GM21619 (cell line): ENCODE results near the gene TMEM178A.
"Not testable (repeated sequence)": the region's sequence is repeated elsewhere in the genome, so short reads cannot be mapped to it uniquely, and the experiment has no call there.

Source experiments
- ATAC-seq: cut with Tn5 transposase; IDR thresholded peaks from one replicate; pipeline ENCODE4 v1.9.1; 2021; ENCODE audit not compliant: unreplicated experiment

Gene TMEM178A

DNA sequence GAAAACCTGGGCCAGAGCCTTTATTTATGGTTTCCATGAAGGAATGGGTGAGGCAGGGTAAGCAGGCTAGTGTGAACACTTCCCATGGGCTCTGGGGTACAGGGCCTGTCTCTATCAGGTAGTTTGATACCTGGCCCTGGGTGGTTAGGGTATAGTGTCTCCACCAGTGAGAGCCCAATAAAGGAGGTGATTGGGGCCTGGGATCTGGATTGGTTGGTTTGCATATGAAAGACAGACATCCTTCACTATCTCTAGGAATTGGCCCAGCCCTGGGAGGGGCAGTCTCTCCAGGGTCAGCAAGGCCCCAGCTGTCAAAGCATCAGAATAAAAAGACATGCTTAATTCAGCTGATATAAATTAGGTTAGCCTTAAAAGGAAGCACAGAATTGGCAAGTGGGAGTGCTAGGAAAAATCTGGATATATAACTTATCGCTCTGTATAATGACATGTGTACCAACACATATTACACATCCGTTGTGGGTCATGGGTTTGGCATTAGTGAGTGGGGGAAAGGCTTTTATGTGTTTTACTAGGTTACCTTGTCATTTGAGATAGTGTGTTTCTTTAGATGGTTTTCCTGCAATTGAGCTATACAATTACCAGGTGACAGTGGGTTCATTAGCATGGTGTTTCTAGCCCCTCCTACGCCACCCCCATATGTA lies 18.5 kb upstream of the TMEM178A start:
- no peak for ATAC-seq

DNA sequence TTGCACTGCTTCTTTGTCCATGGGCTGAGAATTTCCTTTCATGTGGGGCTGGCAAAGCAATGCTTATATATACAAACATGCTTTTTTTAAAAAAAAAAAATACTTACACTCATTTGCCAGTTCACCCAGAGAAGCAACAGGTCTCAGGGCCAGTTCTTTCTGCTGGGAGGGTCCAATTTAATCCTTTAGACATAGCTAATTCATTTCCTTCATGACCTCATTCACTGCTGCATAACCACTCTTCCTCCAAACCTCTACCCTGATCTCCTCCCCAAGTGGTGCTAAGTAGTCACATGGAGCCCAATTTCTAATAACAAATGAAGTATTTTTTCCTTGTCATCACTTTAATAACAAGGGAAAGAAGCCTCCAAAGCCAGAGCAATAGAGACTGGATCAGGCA lies 17.1 kb upstream of the TMEM178A start:
- ATAC-seq = no peak

DNA sequence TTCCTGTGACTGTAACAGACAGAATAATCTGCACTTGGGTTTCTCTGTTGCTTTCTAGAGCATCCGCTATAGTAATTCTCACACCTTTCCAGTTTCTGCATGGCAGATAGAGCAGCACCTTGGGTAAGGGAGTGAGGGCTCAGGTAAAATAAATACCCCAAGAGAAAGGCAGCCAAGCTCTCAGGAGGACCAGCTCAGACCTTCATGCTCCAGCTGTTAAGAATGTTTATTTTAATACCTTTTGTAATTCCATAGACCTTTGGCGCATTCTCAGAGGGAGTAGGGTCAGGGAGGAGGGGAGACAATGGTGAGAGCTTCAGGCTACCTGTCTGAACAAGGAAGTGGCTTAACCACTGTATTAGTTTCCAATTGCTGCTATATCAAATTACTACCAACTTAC lies 16.2 kb upstream of the TMEM178A start:
- no peak for ATAC-seq

DNA sequence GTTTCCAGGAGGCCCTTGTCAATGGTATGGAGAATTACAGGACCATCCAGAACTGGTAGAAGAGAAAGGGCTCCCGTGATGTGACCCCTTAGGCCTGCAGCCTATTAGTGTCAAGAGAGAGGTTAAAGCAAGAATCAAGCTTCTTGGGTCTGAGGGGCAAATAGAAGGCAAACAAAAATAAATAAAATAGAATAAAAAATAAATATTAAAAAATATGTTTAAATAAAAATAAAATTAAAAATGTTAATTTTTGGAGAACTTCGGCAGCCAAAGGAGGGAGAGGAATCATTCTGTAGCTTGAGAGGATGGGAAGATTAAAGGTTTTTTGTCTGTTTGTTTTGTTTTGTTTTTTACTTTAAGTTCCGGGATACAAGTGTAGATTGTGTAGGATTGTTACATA lies 15.2 kb upstream of the TMEM178A start:
- no peak for ATAC-seq

DNA sequence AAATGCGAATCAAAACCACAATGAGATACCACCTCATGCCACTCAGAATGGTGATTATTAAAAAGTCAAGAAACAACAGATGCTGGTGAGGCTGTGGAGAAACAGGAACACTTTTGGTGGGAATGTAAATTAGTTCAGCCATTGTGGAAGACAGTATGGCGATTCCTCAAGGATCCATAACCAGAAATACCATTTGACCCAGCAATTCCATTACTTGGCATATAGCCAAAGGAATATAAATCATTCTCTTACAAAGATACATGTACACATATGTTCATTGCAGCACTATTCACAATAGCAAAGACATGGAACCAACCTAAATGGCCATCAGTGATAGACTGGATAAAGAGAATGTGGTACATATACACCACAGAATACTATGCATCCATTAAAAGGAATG lies 9.5 kb upstream of the TMEM178A start:
- ATAC-seq = not testable (repeated sequence)

DNA sequence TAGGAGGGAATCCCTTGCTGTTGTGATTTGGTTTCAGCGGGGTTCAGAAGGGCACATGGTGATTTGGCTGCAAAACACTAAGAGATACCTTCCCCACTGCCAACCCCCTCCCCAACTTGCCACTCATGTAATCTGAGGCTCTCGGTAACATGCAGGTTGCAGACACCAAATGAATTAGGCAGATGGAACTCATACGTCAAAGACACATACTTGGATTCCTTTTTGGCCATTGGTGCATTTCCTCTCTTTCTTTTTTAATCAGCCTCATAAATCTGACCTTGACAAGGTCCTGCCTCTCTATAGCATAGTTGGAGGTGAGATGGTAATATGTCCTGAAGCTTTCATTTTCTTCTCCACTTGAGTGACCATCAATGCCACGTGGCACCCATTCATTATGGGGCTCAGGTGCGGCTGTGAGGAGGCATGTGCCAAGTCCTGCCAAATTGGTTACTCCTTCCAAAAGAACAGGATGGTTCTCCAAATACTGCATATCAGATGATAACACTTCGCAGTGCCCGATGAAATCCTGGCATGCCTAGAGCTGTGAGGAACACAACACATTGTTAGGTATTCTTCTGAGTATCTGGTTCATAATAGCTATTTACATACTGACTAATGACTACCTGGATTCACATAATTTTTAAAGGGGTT lies 8.3 kb upstream of the TMEM178A start:
- no peak for ATAC-seq

DNA sequence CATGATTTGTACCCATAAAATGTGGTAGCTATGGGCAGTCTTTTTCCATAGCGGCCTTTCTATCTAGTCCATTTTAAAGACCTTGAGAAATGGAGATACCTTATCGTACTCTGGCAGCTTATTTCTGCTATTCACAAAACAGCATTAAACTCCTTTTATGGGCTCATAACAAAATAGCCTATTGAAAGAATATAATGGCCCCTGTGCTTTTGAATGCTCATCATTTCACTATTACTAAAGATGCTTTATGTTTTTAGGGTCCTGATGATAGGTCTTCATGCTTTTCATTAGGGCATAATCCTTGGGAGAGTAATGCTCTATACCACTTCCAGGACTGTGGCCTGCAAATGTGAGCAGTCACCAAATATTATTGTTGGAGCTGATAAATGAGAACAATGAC lies 7.3 kb upstream of the TMEM178A start:
- no peak for ATAC-seq

DNA sequence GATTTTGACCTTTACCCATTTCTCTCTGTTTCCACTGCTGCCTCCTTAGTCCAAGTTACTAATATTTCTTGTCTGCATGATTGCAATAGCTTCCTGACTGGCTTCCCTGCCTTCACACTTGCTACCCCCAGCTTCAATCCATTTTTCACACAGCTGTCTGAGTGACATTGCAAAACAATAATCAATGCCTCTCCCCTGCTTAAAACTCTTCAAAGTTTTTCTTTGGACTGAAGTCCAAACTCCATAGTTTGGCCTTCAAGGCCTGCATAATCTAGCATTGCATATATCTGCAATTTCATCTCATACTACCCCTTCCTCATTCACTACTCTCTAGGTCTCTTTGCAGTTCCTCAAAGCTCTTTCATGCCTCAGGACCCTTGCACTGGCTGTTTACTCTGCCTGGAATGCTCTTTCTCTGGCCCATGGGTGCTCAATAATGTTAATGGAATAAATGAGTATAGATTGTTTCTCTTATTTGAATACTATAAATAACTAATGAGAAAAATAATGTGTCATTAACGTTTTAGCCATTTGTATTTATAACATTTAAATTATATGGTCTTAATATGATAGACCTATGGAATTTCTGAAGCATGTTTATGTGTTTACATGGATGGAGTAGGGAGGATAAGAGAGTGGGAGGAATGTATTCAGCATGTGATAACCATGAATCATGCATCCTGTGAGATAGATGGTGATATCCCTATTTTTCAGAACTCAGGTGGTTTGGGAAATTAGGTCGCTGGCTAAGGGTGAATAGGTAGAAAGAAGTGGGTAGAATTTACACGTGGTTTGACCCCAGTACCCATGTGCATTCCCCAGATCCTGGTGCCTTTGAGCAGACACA lies 5.7 kb upstream of the TMEM178A start:
- ATAC-seq = no peak

DNA sequence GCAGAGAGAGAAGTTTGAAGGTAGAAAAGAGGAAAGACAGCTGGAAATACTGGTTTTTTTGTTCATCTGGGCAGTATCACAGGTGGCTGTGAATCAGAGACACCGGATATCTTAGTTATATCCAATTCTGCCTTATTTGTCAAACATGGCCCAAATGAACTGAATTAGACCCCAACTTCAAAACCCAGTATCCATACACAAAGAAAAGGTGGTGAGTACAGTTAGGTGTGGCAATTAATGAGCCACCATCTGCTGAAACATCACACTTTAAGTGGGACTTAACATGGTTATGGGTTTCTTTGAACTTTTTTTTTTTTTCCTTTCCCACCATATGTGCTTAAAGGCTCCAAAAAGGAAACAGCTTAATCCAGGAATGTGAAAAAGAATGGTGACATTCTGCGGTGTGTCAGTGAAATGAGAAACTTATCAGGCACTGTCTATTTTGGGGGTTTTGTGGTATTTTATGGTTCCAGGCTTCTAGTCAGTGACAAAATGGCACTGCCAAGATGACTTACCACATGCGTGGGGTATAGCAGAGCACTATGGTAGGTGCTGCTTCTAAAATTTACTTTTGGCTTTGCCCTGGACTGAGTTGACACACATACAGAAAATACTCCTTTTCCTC lies 5.0 kb upstream of the TMEM178A start:
- ATAC-seq = no peak

DNA sequence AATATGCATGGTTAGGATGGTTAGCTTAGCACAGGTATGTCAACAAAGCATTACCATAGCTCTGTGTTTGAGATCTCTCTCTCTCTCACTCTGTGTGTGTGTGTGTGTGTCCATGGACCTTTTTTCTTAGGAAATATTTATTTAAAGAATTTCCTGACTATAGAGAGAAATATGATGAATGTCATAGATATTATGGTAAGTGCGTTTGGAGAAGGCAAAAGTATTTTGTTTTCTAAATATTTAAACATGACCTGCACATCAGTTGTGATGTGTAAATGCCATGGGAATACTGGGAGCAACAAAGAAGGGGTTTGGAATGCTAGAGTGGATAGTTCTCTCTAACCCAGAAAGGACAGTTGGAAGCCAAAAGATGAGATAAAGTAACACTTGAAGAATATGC lies 3.9 kb upstream of the TMEM178A start:
- ATAC-seq = no peak

DNA sequence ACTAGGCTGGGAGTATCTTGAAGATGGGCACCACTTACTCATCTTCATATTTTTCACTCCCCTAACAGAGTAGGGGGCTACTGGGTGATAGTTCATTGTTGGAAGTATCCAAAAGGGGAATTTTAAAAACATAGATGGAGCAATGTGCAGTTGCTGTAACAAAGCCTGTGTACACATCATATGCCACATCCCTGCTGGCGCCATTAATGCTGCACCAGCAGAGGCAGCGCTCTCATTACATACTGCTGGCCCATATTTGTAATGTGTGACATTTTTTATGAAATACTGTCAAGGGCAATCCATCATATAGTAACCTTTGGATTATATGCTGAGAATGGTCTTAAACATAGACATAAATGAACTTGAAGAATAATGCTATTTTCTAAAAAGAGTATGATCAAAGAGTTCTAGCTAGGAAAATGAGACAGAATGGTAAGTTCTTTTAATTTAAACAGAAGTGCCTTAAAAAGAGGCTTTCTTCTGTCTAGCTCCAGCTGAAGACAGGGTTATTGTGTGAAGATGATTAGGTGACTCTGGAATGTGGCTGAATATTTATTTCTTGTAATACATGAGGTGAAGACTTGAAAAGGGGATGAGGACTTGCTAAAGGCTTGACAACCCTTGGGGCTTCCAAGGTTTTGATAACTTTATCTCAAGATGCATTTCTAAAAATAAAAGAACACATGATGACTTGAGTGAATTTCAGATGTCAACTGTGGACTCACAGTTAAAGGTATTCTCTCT lies 2.4 kb upstream of the TMEM178A start:
- no peak for ATAC-seq

DNA sequence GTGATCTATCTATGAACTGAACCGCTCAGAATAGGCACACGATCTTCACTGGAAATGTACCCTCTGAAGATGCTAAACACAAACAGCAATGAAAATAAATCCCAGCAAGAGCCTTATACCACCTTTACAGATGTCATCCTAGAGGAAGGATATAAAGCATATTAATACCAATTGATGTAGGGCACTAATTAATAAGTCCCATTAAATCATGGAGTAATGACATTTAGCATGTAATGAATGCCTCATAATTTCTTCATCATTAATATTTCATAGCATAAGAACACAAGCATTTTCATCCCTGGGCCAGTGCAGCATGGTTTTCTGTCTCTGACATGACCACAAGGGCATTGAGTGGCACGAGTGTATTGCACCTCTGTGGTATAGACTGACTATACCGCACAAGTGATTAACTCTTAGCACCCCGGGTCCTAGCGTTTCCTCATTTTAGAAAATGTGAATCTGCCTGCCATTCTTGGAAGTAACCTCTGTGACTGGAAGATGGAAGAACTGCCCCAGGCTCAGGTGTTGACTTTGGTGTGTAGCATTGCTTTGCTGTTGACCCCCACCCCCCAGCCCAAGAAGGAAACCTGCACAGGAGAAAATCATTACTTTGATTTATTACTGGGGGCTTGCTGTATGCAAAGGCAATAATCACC lies 1.4 kb upstream of the TMEM178A start:
- no peak for ATAC-seq

DNA sequence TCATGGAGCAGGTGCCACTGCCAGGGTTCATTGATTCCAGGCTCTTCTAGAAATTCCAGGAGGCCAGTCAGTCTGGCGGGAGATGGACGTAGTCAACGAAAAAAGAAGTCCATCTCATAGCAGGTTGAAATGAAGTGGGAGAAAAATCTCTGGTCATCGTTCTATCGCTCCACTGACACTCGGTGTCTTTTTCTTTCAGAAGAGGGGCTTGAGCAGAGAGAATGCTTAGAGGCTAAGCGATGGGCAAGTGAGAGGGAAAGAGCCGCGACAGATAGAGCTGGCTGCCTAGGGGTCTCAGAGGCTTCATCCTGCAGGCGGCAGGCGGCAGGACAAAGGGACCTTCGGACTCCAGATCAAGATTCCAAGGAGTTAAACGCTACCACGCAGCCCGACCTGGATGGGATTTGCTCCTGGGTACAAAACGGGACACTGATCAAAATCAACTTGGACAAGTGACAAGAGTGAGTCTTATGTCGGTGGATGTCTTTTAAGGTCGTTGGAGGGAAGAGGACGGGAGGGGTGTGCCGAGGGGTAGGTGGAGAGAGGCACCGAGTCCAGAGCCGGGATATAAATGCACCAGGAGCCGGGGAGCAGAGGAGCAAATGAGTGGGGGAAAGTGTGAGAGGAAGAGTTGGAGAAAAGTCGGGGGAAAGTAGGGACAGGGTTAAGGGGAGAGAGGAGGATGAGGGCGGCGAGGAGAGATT lies 677 bp upstream of the TMEM178A start:
- no peak for ATAC-seq

DNA sequence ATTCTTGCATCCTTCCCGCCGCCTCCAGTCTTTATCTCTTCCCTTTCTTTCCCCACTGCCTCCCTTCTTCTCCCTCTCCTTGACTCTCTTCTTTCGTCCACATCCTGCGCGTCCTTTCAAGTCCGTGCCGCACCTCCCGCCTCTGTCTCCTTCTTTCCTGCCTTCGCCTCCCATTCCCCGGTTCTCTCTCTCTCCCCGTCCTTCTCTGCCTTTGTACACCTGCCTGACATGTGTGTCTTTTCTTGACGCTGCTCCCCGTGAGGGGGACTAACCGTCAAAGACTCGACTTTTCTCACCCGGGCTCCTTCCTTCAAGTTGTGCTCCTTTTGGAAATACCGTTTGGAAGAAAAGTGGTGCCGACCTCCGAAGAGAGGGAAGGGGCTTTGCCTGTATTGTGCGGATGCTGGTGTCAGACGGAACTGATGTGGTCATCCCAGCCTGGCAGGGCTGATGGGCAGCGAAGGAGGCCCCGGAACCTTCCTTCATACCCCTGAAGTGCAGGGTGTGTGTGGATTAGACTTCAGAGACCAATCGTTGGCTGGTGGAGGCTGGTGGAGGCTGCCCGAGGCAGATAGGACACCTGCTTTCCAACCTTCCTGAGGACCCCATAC lies 879 bp downstream of the TMEM178A start:
- ATAC-seq = no peak

DNA sequence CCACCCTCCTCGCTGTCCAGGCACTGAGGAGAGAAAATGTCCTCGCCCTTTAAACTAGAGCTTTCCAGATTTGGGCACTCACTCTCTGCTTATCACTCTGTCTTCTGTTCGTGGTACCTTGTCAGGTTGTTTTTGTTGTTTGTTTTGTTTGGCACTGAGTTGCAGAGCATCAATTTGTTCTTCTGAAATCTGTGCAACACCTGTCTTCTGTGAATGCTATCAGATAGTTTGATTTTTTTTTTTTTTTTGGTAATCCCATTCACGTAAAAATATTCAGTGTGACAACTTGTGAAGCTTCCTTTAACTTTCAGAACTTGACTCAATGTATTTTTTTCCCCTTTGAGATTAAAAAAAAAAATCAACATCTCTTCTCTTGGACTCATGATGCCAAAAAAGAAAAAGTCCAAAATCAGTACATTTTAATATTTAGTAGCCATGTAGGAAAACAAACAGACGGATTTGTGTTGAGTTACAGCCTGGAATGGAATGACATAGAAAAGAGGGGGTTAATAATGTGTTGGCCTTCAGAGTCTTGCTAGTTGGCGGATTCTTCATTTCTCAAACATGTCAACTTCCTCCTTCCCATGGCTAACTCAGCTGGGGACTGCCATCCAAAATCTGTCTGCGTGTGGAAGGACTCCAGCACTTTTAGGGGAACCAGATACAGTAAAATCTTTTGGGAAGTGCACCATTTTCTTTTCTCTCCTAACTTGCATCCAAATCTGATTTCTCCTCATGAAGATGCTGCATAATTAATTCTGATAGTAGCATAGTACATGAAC lies 1.6 kb downstream of the TMEM178A start:
- no peak for ATAC-seq

DNA sequence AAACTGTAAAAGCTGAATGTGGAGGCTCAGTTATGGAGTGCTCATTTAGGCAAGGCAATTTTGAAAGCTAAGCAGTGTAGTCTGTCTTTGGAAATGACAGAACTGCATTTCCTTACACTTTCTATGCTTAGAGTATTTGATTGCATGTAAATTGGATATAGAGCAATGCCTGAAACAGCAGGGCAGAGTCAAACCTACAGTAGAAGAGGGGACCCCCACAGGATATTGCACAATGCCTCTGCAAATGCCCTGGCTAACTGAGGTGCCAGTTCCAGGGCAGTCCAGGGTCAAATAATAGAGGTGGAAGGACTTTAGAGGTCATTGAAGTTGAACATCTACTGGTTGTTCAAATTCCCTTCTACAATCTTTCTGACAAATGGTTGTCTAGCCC lies 2.2 kb downstream of the TMEM178A start:
- ATAC-seq = no peak

DNA sequence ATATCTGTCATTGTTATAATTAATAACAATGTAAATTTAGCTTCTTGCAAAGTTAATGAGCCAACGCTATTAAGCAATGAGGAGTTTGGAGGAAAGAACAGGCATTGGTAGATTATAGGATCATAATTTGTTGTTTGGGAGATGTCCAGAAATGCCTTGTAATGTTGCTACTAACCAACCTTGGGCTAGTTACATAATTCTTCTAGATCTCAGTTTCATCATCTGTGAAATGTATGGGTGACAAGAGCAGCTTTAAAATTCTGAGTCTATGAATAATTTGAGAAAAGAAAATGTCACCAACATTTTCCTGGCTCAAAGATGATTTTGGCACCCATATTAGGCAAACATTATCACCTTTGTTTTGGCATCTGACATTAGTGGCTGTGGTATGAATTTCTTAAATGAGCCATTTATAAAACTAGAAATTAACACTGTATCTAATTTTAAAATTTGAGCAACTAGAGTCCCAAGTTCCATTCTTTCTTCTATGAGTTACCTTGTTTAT lies 2.9 kb downstream of the TMEM178A start:
- ATAC-seq = no peak

DNA sequence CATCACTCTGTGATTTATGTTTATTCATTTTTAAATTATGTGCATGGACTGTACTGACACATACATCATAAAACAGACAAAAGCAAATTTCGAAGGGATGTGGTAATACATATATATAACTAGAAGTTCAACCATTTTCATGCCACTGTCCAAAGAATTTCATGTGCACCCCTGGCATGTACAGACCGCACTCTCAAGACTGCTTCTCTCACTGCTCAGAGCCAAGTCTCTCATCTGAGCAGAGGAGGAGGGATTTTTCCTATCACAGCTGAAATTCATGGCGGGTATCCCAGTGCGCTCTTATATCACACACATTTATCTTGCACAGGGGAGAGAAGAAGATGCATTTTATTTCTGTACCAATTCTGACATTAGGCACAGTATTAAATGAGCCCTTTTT lies 5.9 kb downstream of the TMEM178A start:
- ATAC-seq = no peak
